PC-9 (cell line): ENCODE data around the gene MYL6B.

Source experiments
- CTCF ChIP-seq: fragments of 200-600 bp; sonication (generic); conservative IDR thresholded peaks from 2 replicates; pipeline ENCODE4 v1.6.1; 2017; ENCODE audit warnings: mixed run types, antibody characterized with exemption, mild to moderate bottlenecking, moderate library complexity
- EZH2 ChIP-seq: fragments of 200-600 bp; sonication (generic); IDR thresholded peaks from 2 replicates; pipeline ENCODE4 v1.8.0; 2017; ENCODE audit warnings: antibody characterized with exemption, low read depth

- TF ChIP-seq CTCF (no peak), EZH2 (no peak)
Observed at GRCh38 chr12:56107242-56107641, 45.1 kb upstream of the MYL6B start.
